ENCODE measurements around the gene ATG5.

The ATG5 gene

GRCh38 chr6:106199998-106200397, 125.6 kb downstream of the ATG5 start:
- Histone ChIP-seq H3K9me3 (ENCODE audit: control insufficient read depth, insufficient read depth, low read length) (no peaks in the 10 kb centered on the region), H3K27me3 (ENCODE audit: control insufficient read depth, insufficient read depth, low read length) (no peaks in the 10 kb centered on the region), H3K27ac (ENCODE audit: low read length) (no peak overlapping the region), H3K4me1 (ENCODE audit: control insufficient read depth, insufficient read depth, low read length) (no peaks in the 10 kb centered on the region), H3K4me3 (ENCODE audit: low read length) (no peak overlapping the region), H3K36me3 (ENCODE audit: control insufficient read depth, insufficient read depth, low read length) (no peaks in the 10 kb centered on the region)
- DNase-seq (ENCODE audit: low read depth, low spot score): no peak
- no CpG with 5 or more reads among the region's 1 CpG for WGBS (ENCODE audit: insufficient coverage, insufficient read length)

DNA sequence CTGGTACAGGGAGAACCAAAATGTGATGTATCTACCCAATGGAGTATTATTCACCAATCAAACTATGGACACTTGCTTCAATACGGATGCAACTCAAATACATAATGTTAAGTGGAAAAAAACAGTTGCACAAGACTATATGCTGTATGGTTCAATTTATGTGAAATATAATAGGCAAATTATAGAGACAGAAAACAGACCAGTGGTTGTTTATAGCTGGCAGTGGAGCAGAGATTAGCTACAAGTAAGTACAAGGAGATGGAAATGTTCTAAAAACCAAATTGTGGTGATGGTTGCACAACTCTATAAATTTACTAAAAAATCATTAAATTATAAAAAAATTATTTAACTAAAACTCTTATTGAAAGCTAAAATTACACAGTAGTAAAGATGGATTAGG, 126.2 kb downstream of the ATG5 start:
- no CpG with 5 or more reads among the region's 1 CpG for WGBS (ENCODE audit: insufficient coverage, insufficient read length)
- H3K36me3 ChIP-seq (ENCODE audit: control insufficient read depth, insufficient read depth, low read length): no peaks in the 10 kb centered on the region
- no peaks in the 10 kb centered on the region for H3K4me1 ChIP-seq (ENCODE audit: control insufficient read depth, insufficient read depth, low read length)
- no peak overlapping the region for H3K4me3 ChIP-seq (ENCODE audit: low read length)
- no peaks in the 10 kb centered on the region for H3K27me3 ChIP-seq (ENCODE audit: control insufficient read depth, insufficient read depth, low read length)
- H3K27ac ChIP-seq (ENCODE audit: low read length): no peak overlapping the region
- H3K9me3 ChIP-seq (ENCODE audit: control insufficient read depth, insufficient read depth, low read length): no peaks in the 10 kb centered on the region
- DNase-seq (ENCODE audit: low read depth, low spot score): no peak

- Histone ChIP-seq H3K36me3 (ENCODE audit: control insufficient read depth, insufficient read depth, low read length) (no peaks in the 10 kb centered on the region), H3K27ac (ENCODE audit: low read length) (no peak overlapping the region), H3K4me3 (ENCODE audit: low read length) (no peak overlapping the region), H3K9me3 (ENCODE audit: control insufficient read depth, insufficient read depth, low read length) (no peaks in the 10 kb centered on the region), H3K4me1 (ENCODE audit: control insufficient read depth, insufficient read depth, low read length) (no peaks in the 10 kb centered on the region), H3K27me3 (ENCODE audit: control insufficient read depth, insufficient read depth, low read length) (no peaks in the 10 kb centered on the region)
- no peak for DNase-seq (ENCODE audit: low read depth, low spot score)
- WGBS (ENCODE audit: insufficient coverage, insufficient read length): no CpG with 5 or more reads among the region's 4 CpGs
Observed at GRCh38 chr6:106197441-106197840, 128.1 kb downstream of the ATG5 start.

DNA sequence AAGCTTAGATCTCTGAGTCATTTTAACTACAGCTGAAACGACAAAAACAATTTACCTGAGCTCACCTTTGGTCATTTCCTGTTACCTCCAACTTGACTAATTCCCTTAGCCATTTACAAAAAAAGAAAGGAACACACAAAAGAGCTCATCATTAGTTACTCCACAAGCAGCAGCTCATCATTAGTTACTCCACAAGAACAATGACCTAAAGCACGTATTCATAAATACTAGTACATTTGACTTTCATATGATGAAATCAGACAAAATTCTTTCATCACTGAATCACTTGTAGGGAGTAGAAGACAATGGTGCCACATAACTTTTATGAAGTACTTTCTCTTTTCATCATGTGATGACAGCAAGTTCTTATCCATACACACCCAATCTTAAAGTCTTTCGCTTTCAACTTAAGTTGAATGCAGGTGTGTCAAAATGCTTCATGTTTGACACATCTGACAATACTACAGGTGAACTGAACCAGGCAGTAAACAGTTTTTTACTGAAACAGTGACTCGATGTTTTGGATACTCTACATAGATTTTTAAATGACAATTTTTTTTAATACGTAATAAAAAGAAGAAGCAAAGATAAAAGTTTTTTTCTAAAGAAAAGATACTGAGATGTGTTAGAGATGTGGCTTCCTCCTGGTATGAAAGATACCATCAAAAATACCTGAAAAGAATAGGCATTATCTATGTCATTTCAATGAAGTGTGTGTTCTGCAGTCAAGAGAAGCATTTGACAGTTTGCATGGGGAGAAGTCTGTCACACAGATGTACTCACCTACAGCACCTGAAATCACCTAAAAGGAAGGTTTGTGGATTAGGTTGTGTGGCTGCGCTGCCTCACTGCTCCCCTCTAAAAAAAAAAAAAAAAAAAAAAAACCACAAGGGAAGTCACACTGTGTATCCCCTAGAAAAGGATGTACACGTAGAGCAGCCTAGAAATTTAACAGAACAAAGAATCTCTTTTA, 130.3 kb downstream of the ATG5 start:
- Histone ChIP-seq H3K4me3 (ENCODE audit: low read length) (no peak overlapping the region), H3K27ac (ENCODE audit: low read length) (no peak overlapping the region)
- WGBS (ENCODE audit: insufficient coverage, insufficient read length): no CpG with 5 or more reads among the region's 7 CpGs

DNA sequence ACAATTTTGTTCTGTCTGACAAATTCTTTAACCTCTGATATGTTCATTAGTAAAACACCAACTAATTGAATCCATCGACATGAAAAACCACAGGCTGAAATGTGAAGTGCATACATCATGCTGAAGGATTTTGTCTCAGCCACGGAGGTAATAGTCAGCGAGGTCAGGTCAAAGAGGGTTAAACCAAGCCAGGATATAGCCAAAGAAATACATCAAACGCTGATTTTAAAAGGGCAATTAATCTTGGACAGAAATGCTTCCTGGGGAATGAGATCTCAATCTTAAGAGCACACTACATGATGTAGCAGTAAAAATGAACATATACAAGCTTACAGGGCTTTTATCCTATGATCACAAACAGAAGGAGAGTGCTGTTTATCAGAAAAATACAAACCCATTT, 132.7 kb downstream of the ATG5 start:
- WGBS (ENCODE audit: insufficient coverage, insufficient read length): no CpG with 5 or more reads among the region's 4 CpGs
- H3K4me3 ChIP-seq (ENCODE audit: low read length): no peak overlapping the region

More for the DNA sequence above, 130.3 kb downstream of the ATG5 start:
- H3K27me3 ChIP-seq (ENCODE audit: control insufficient read depth, insufficient read depth, low read length): no peaks in the 10 kb centered on the region
- no peaks in the 10 kb centered on the region for H3K9me3 ChIP-seq (ENCODE audit: control insufficient read depth, insufficient read depth, low read length)
- no peaks in the 10 kb centered on the region for H3K36me3 ChIP-seq (ENCODE audit: control insufficient read depth, insufficient read depth, low read length)
- DNase-seq (ENCODE audit: low read depth, low spot score): no peak
- no peaks in the 10 kb centered on the region for H3K4me1 ChIP-seq (ENCODE audit: control insufficient read depth, insufficient read depth, low read length)

GRCh38 chr6:106188104-106188794, 137.3 kb downstream of the ATG5 start:
- Histone ChIP-seq H3K36me3 (ENCODE audit: control insufficient read depth, insufficient read depth, low read length) (no peaks in the 10 kb centered on the region), H3K4me1 (ENCODE audit: control insufficient read depth, insufficient read depth, low read length) (no peaks in the 10 kb centered on the region), H3K9me3 (ENCODE audit: control insufficient read depth, insufficient read depth, low read length) (no peaks in the 10 kb centered on the region), H3K4me3 (ENCODE audit: low read length) (no peak overlapping the region), H3K27me3 (ENCODE audit: control insufficient read depth, insufficient read depth, low read length) (no peaks in the 10 kb centered on the region), H3K27ac (ENCODE audit: low read length) (no peak overlapping the region)
- DNase-seq (ENCODE audit: low read depth, low spot score): no peak
- no CpG with 5 or more reads among the region's 1 CpG for WGBS (ENCODE audit: insufficient coverage, insufficient read length)

More for the DNA sequence above, 132.7 kb downstream of the ATG5 start:
- H3K36me3 ChIP-seq (ENCODE audit: control insufficient read depth, insufficient read depth, low read length): no peaks in the 10 kb centered on the region
- no peak for DNase-seq (ENCODE audit: low read depth, low spot score)
- H3K9me3 ChIP-seq (ENCODE audit: control insufficient read depth, insufficient read depth, low read length): no peaks in the 10 kb centered on the region
- no peak overlapping the region for H3K27ac ChIP-seq (ENCODE audit: low read length)
- H3K4me1 ChIP-seq (ENCODE audit: control insufficient read depth, insufficient read depth, low read length): no peaks in the 10 kb centered on the region
- no peaks in the 10 kb centered on the region for H3K27me3 ChIP-seq (ENCODE audit: control insufficient read depth, insufficient read depth, low read length)

DNA sequence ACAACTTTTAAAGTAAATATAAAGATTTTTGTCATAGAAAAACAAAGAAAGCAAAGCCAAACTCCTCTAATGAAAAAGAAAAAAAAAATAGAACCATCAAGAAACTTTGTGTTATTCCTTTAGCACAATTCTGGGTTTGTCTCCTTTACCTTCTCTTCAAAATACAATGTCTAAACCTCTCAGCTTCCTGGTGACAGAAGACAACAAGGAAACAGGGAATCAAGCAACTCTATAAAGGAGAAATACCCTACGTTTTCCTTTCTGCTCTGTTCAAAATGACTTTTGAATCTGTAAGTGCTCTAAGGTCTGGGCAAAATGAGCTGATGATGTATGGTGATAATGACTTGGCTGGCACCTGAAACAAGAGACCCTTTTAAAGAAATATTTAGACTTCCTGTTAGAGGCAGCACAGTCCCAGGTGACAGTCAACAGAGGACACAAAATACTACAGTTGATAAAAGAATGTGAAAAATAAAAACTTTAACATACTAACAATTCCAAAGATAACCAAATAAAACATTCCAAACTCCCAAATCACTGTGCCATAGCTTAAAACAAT, 138.1 kb downstream of the ATG5 start:
- WGBS (ENCODE audit: insufficient coverage, insufficient read length): no CpG with 5 or more reads among the region's 1 CpG

DNA sequence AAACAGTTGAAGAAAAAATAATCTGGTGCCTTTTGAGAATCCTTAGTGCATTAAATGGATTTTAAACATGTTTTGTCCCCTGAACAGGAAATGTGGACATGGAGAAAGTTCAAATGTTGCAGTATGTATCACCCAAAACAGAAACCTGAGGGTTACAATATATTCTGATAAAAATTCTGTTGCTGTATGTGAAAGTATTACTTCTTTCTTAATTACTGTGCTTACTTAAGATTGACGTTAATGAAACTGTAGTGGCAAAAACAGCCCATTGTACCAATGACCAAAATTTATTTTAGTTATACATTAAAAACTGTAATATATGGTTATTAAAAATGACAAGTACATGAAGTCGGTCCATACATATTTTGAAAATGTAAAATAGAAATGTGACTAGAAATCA, 138.8 kb downstream of the ATG5 start:
- H3K9me3 ChIP-seq (ENCODE audit: control insufficient read depth, insufficient read depth, low read length): no peaks in the 10 kb centered on the region
- no peak for DNase-seq (ENCODE audit: low read depth, low spot score)
- H3K27me3 ChIP-seq (ENCODE audit: control insufficient read depth, insufficient read depth, low read length): no peaks in the 10 kb centered on the region
- H3K27ac ChIP-seq (ENCODE audit: low read length): no peak overlapping the region
- no peak overlapping the region for H3K4me3 ChIP-seq (ENCODE audit: low read length)
- no peaks in the 10 kb centered on the region for H3K36me3 ChIP-seq (ENCODE audit: control insufficient read depth, insufficient read depth, low read length)
- 80% methylated on average over 1 of the region's 2 CpGs for whole genome bisulfite sequencing (ENCODE audit: insufficient coverage, insufficient read length)
- H3K4me1 ChIP-seq (ENCODE audit: control insufficient read depth, insufficient read depth, low read length): no peaks in the 10 kb centered on the region

More for the DNA sequence above, 138.1 kb downstream of the ATG5 start:
- no peaks in the 10 kb centered on the region for H3K9me3 ChIP-seq (ENCODE audit: control insufficient read depth, insufficient read depth, low read length)
- no peak for DNase-seq (ENCODE audit: low read depth, low spot score)
- H3K36me3 ChIP-seq (ENCODE audit: control insufficient read depth, insufficient read depth, low read length): no peaks in the 10 kb centered on the region
- H3K4me3 ChIP-seq (ENCODE audit: low read length): no peak overlapping the region
- H3K4me1 ChIP-seq (ENCODE audit: control insufficient read depth, insufficient read depth, low read length): no peaks in the 10 kb centered on the region
- no peaks in the 10 kb centered on the region for H3K27me3 ChIP-seq (ENCODE audit: control insufficient read depth, insufficient read depth, low read length)
- H3K27ac ChIP-seq (ENCODE audit: low read length): no peak overlapping the region

DNA sequence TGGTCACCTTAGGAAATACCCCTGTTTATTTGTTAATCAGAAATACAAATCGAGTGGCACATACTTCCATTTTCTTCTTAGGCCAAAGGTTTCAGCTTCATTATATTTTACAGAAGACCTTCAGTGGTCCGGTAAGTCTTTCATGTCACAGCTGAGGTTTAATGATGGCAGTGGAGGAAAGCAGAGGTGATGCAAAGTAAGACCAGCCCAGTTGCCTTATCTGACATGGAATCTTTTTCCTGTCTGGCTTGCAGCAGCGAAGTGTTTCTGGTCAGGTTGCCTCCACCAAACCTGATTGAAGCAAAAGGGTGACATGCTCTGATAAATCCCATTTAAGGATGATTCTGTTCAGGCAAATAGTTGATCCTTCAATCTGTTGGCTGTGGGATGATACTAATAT, 139.4 kb downstream of the ATG5 start:
- H3K36me3 ChIP-seq (ENCODE audit: control insufficient read depth, insufficient read depth, low read length): no peaks in the 10 kb centered on the region
- no peaks in the 10 kb centered on the region for H3K4me1 ChIP-seq (ENCODE audit: control insufficient read depth, insufficient read depth, low read length)
- no peak overlapping the region for H3K4me3 ChIP-seq (ENCODE audit: low read length)
- no peak for DNase-seq (ENCODE audit: low read depth, low spot score)
- H3K27ac ChIP-seq (ENCODE audit: low read length): no peak overlapping the region
- no peaks in the 10 kb centered on the region for H3K27me3 ChIP-seq (ENCODE audit: control insufficient read depth, insufficient read depth, low read length)
- WGBS (ENCODE audit: insufficient coverage, insufficient read length): no CpG with 5 or more reads among the region's 3 CpGs
- H3K9me3 ChIP-seq (ENCODE audit: control insufficient read depth, insufficient read depth, low read length): no peaks in the 10 kb centered on the region

- no peak for DNase-seq (ENCODE audit: low read depth, low spot score)
- H3K4me3 ChIP-seq (ENCODE audit: low read length): no peak overlapping the region
- no peaks in the 10 kb centered on the region for H3K36me3 ChIP-seq (ENCODE audit: control insufficient read depth, insufficient read depth, low read length)
- H3K4me1 ChIP-seq (ENCODE audit: control insufficient read depth, insufficient read depth, low read length): no peaks in the 10 kb centered on the region
- no peak overlapping the region for H3K27ac ChIP-seq (ENCODE audit: low read length)
- no peaks in the 10 kb centered on the region for H3K27me3 ChIP-seq (ENCODE audit: control insufficient read depth, insufficient read depth, low read length)
- no CpG with 5 or more reads among the region's 2 CpGs for WGBS (ENCODE audit: insufficient coverage, insufficient read length)
- H3K9me3 ChIP-seq (ENCODE audit: control insufficient read depth, insufficient read depth, low read length): no peaks in the 10 kb centered on the region
Observed at GRCh38 chr6:106185615-106186014, 139.9 kb downstream of the ATG5 start.

All from iPS DF 6.9 (cell line).